Vagina (tissue), 2 donors: ENCODE measurements around the gene GLYATL3.

Experiments used
- POLR2A ChIP-seq, 2 donors: fragments of 450-650 bp; IDR thresholded peaks; one replicate each; pipeline ENCODE4 v1.6.1; 2017; ENCODE audit warnings: antibody characterized with exemption in 2 of 2, mild to moderate bottlenecking in 2 of 2, moderate library complexity in 2 of 2
- TF ChIP-seq, protein P1 (sequence below), 3 experiments: fragments of 450-650 bp in 2 of 3; fragments of 200-600 bp in 1 of 3; sonication (generic) in 1 of 3; IDR thresholded peaks; one replicate each; pipeline ENCODE4 v1.5.1; 2017 to 2019; ENCODE audit warnings: antibody characterized with exemption in 3 of 3, mild to moderate bottlenecking in 2 of 3, moderate library complexity in 2 of 3

GRCh38 chr6:49497304-49497703, 2.4 kb upstream of the GLYATL3 start:
- no peak for TF ChIP-seq POLR2A (IDR thresholded peaks at IDR 0.05)
- TF ChIP-seq, protein P1, sequence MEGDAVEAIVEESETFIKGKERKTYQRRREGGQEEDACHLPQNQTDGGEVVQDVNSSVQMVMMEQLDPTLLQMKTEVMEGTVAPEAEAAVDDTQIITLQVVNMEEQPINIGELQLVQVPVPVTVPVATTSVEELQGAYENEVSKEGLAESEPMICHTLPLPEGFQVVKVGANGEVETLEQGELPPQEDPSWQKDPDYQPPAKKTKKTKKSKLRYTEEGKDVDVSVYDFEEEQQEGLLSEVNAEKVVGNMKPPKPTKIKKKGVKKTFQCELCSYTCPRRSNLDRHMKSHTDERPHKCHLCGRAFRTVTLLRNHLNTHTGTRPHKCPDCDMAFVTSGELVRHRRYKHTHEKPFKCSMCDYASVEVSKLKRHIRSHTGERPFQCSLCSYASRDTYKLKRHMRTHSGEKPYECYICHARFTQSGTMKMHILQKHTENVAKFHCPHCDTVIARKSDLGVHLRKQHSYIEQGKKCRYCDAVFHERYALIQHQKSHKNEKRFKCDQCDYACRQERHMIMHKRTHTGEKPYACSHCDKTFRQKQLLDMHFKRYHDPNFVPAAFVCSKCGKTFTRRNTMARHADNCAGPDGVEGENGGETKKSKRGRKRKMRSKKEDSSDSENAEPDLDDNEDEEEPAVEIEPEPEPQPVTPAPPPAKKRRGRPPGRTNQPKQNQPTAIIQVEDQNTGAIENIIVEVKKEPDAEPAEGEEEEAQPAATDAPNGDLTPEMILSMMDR (IDR thresholded peaks at IDR 0.05), result no peak
